ENCODE results near the gene STX2. TPM values are rescaled to one million over a fixed set of nuclear protein-coding genes. Genes with fewer than 3 reads are reported as not detected.

Gene STX2
- total RNA-seq, 1 donor from 2014 or later = 33.0 TPM

GRCh38 chr12:130862161-130862560 is 23.1 kb upstream of the STX2 start:
- no peak overlapping the region for H3K27ac Mint-ChIP-seq (ENCODE audit: unreplicated experiment)
- no peak overlapping the region for H3K4me3 Mint-ChIP-seq (ENCODE audit: unreplicated experiment)
- TF ChIP-seq CTCF (IDR thresholded peaks at IDR 0.05; ENCODE audit: insufficient read depth, low read depth, low read length) (no peak), EZH2 (IDR thresholded peaks at IDR 0.05; ENCODE audit: insufficient read depth, low read length) (no peak)
- no peak for FAIRE-seq
- H3K27me3 ChIP-seq (ENCODE audit: insufficient read depth, low read length) = no peaks in the 10 kb centered on the region
- no peak overlapping the region for H3K4me3 ChIP-seq (ENCODE audit: insufficient read depth, low read depth, low read length)
- no peaks in the 10 kb centered on the region for H3K4me1 ChIP-seq (ENCODE audit: insufficient read depth, low read length)
- no peak overlapping the region for H3K9ac ChIP-seq (ENCODE audit: low read length)
- H3K9me3 Mint-ChIP-seq (ENCODE audit: unreplicated experiment) = peaks cover under 1% of the 10 kb centered on the region
- no peak for DNase-seq (ENCODE audit: low read depth)
- no peaks in the 10 kb centered on the region for H3K36me3 ChIP-seq (ENCODE audit: insufficient read depth, low read length)
- H3K36me3 Mint-ChIP-seq (ENCODE audit: low read depth, unreplicated experiment) = no peaks in the 10 kb centered on the region
- no peaks in the 10 kb centered on the region for H3K27me3 Mint-ChIP-seq (ENCODE audit: low read depth, unreplicated experiment)
- H4K20me1 ChIP-seq (ENCODE audit: insufficient read depth, low read length) = no peaks in the 10 kb centered on the region
- no peaks in the 10 kb centered on the region for H3K4me1 Mint-ChIP-seq (ENCODE audit: low read depth, unreplicated experiment)
- no peaks in the 10 kb centered on the region for H3K9me3 ChIP-seq (ENCODE audit: insufficient read depth, low read depth, low read length)
- H3K27ac ChIP-seq (ENCODE audit: low read depth, low read length) = no peak overlapping the region
- H3K79me2 ChIP-seq (ENCODE audit: insufficient read depth, low read length) = no peaks in the 10 kb centered on the region
- H3K4me2 ChIP-seq (ENCODE audit: low read length) = no peak overlapping the region
- no peak overlapping the region for H2AFZ ChIP-seq (ENCODE audit: low read depth, low read length)

- H3K27me3 Mint-ChIP-seq (ENCODE audit: low read depth, unreplicated experiment) = no peaks in the 10 kb centered on the region
- H3K9me3 Mint-ChIP-seq (ENCODE audit: unreplicated experiment) = peaks cover 4% of the 10 kb centered on the region
- no peaks in the 10 kb centered on the region for H3K4me1 Mint-ChIP-seq (ENCODE audit: low read depth, unreplicated experiment)
- Histone ChIP-seq H3K79me2 (ENCODE audit: insufficient read depth, low read length) (no peaks in the 10 kb centered on the region), H3K27ac (ENCODE audit: low read depth, low read length) (no peak overlapping the region), H3K9ac (ENCODE audit: low read length) (no peak overlapping the region), H3K4me2 (ENCODE audit: low read length) (no peak overlapping the region), H3K9me3 (ENCODE audit: insufficient read depth, low read depth, low read length) (no peaks in the 10 kb centered on the region), H3K4me3 (ENCODE audit: insufficient read depth, low read depth, low read length) (no peak overlapping the region), H3K4me1 (ENCODE audit: insufficient read depth, low read length) (no peaks in the 10 kb centered on the region), H3K27me3 (ENCODE audit: insufficient read depth, low read length) (no peaks in the 10 kb centered on the region), H3K36me3 (ENCODE audit: insufficient read depth, low read length) (no peaks in the 10 kb centered on the region), H4K20me1 (ENCODE audit: insufficient read depth, low read length) (no peaks in the 10 kb centered on the region), H2AFZ (ENCODE audit: low read depth, low read length) (no peak overlapping the region)
- FAIRE-seq (no peak), DNase-seq (ENCODE audit: low read depth) (no peak)
- no peak overlapping the region for H3K27ac Mint-ChIP-seq (ENCODE audit: unreplicated experiment)
- no peak overlapping the region for H3K4me3 Mint-ChIP-seq (ENCODE audit: unreplicated experiment)
- H3K36me3 Mint-ChIP-seq (ENCODE audit: low read depth, unreplicated experiment) = no peaks in the 10 kb centered on the region
- TF ChIP-seq CTCF (IDR thresholded peaks at IDR 0.05; ENCODE audit: insufficient read depth, low read depth, low read length) (no peak), EZH2 (IDR thresholded peaks at IDR 0.05; ENCODE audit: insufficient read depth, low read length) (no peak)
These were observed 21.3 kb upstream of the STX2 start for GRCh38 chr12:130860311-130860710.

GRCh38 chr12:130859161-130859560 is 20.1 kb upstream of the STX2 start:
- Histone ChIP-seq H3K9me3 (ENCODE audit: insufficient read depth, low read depth, low read length) (no peaks in the 10 kb centered on the region), H3K4me3 (ENCODE audit: insufficient read depth, low read depth, low read length) (no peak overlapping the region), H3K27ac (ENCODE audit: low read depth, low read length) (no peak overlapping the region), H3K4me2 (ENCODE audit: low read length) (no peak overlapping the region), H2AFZ (ENCODE audit: low read depth, low read length) (no peak overlapping the region), H4K20me1 (ENCODE audit: insufficient read depth, low read length) (no peaks in the 10 kb centered on the region), H3K36me3 (ENCODE audit: insufficient read depth, low read length) (no peaks in the 10 kb centered on the region), H3K9ac (ENCODE audit: low read length) (no peak overlapping the region), H3K27me3 (ENCODE audit: insufficient read depth, low read length) (no peaks in the 10 kb centered on the region), H3K4me1 (ENCODE audit: insufficient read depth, low read length) (no peaks in the 10 kb centered on the region), H3K79me2 (ENCODE audit: insufficient read depth, low read length) (no peaks in the 10 kb centered on the region)
- DNase-seq (ENCODE audit: low read depth) (no peak), FAIRE-seq (no peak)
- TF ChIP-seq EZH2 (IDR thresholded peaks at IDR 0.05; ENCODE audit: insufficient read depth, low read length) = no peak
- no peak for TF ChIP-seq CTCF (IDR thresholded peaks at IDR 0.05; ENCODE audit: insufficient read depth, low read depth, low read length)
- Mint-ChIP-seq H3K4me3 (ENCODE audit: unreplicated experiment) (no peak overlapping the region), H3K27ac (ENCODE audit: unreplicated experiment) (no peak overlapping the region), H3K27me3 (ENCODE audit: low read depth, unreplicated experiment) (no peaks in the 10 kb centered on the region), H3K9me3 (ENCODE audit: unreplicated experiment) (peaks cover 4% of the 10 kb centered on the region), H3K36me3 (ENCODE audit: low read depth, unreplicated experiment) (no peaks in the 10 kb centered on the region), H3K4me1 (ENCODE audit: low read depth, unreplicated experiment) (no peaks in the 10 kb centered on the region)
